A549 (cell line): ENCODE data around the gene CTDSPL. TPM values are rescaled to one million over a fixed set of nuclear protein-coding genes. Genes with fewer than 3 reads are reported as not detected.

Experiments used
- ATAC-seq, 2 experiments: fragments of 200-7000 bp in 1 of 2; fragments of >200 bp in 1 of 2; cut with Nextera tagmentation in 1 of 2; cut with Tn5 transposase in 1 of 2; 3 replicates each; pipeline versions ENCODE4 v1.8.0 to v1.9.1; 2018 to 2020; ENCODE audit warnings: mild to moderate bottlenecking in 1 of 2, moderate library complexity in 1 of 2
- CTCF ChIA-PET: fragments of 300-600 bp; sonication (Branson Sonifier 250); formaldehyde crosslinking; extraction: SDS; loops from one replicate; lab custom pipeline; 2021; ENCODE audit warnings: antibody characterized with exemption, inconsistent platforms; lab: Yijun Ruan, JAX
- POLR2A ChIA-PET: fragments of 350-600 bp; formaldehyde crosslinking; extraction: SDS; loops from one replicate; lab custom pipeline; 2021; ENCODE audit warnings: antibody characterized with exemption, inconsistent platforms; lab: Yijun Ruan, JAX
- DNase-seq, 2 experiments: peaks; one replicate each; pipeline versions ENCODE4 v3.0.0 to v3.0.0-alpha.2; 2011 to 2016; ENCODE audit warnings: low read depth in 1 of 2, low spot score in 1 of 2
- FAIRE-seq: peaks from 2 replicates; lab custom pipeline; 2011; peaks lifted over from hg19 to GRCh38; lab: Jason Lieb, UNC
- H3K27ac ChIP-seq, 2 experiments: fragments of >200 bp; sonication (Bioruptor Twin); formaldehyde crosslinking; 3 replicates each; pipeline ENCODE4 v1.5.1; 2016 to 2017
- H3K4me1 ChIP-seq: fragments of >200 bp; sonication (Bioruptor Twin); formaldehyde crosslinking; 3 replicates; pipeline ENCODE4 v1.6.1; 2016
- H3K4me2 ChIP-seq: fragments of >200 bp; sonication (Bioruptor Twin); formaldehyde crosslinking; 3 replicates; pipeline ENCODE4 v1.6.1; 2016
- H3K4me3 ChIP-seq: fragments of >200 bp; sonication (Bioruptor Twin); formaldehyde crosslinking; 3 replicates; pipeline ENCODE4 v1.5.1; 2016
- H3K9me3 ChIP-seq: fragments of >200 bp; sonication (Bioruptor Twin); formaldehyde crosslinking; 3 replicates; pipeline ENCODE4 v1.6.1; 2016
- BHLHE40 ChIP-seq: IDR thresholded peaks from 2 replicates; pipeline ENCODE4 v1.6.1; 2012; ENCODE audit warnings: low read depth, low read length, inconsistent platforms
- CHD4 ChIP-seq: fragments of 200-600 bp; sonication (generic); IDR thresholded peaks from 2 replicates; pipeline ENCODE4 v1.6.1; 2016; ENCODE audit warnings: antibody characterized with exemption, mild to moderate bottlenecking, borderline replicate concordance
- EHMT2 ChIP-seq: fragments of 200-600 bp; sonication (generic); IDR thresholded peaks from 2 replicates; pipeline ENCODE4 v1.6.1; 2016; ENCODE audit warnings: antibody characterized with exemption, low read depth, mild to moderate bottlenecking, moderate library complexity
- EP300 ChIP-seq, 2 experiments: fragments of >200 bp; sonication (Bioruptor Twin); formaldehyde crosslinking; IDR thresholded peaks; 2 replicates in 1 of 2; 3 replicates in 1 of 2; pipeline ENCODE4 v1.6.1; 2016 to 2017
- GATA3 ChIP-seq: IDR thresholded peaks from 2 replicates; pipeline ENCODE4 v1.6.1; 2012; ENCODE audit warnings: borderline replicate concordance
- HEYL ChIP-seq: fragments of 250-450 bp; sonication (Bioruptor Pico); IDR thresholded peaks from 2 replicates; pipeline ENCODE4 v1.8.0; 2021; ENCODE audit warnings: mild to moderate bottlenecking, moderate library complexity
- KDM5A ChIP-seq: fragments of 200-600 bp; sonication (generic); IDR thresholded peaks from 2 replicates; pipeline ENCODE4 v1.6.1; 2016; ENCODE audit warnings: antibody characterized with exemption, mild to moderate bottlenecking
- MYC ChIP-seq: IDR thresholded peaks from 2 replicates; pipeline ENCODE4 v1.6.1; 2012; ENCODE audit warnings: mild to moderate bottlenecking, inconsistent platforms, low read length, improper control_type of control experiment, borderline replicate concordance
- NFE2L2 ChIP-seq: fragments of 150-350 bp; conservative IDR thresholded peaks from 2 replicates; pipeline ENCODE4 v1.6.1; 2014; ENCODE audit warnings: low read length
- POLR2A ChIP-seq: IDR thresholded peaks from 2 replicates; pipeline ENCODE4 v1.6.1; 2012; ENCODE audit warnings: mild to moderate bottlenecking, low read length
- RARB ChIP-seq: fragments of 250-450 bp; sonication (Bioruptor Pico); IDR thresholded peaks from 2 replicates; pipeline ENCODE4 v1.8.0; 2021; ENCODE audit warnings: mild to moderate bottlenecking, moderate library complexity
- RNF2 ChIP-seq: fragments of 200-600 bp; sonication (generic); IDR thresholded peaks from 2 replicates; pipeline ENCODE4 v1.6.1; 2016; ENCODE audit warnings: low read depth, mild to moderate bottlenecking, antibody characterized with exemption, moderate library complexity, borderline replicate concordance
- ZFP36 ChIP-seq: fragments of 450-650 bp; IDR thresholded peaks from 2 replicates; pipeline ENCODE4 v1.6.1; 2014; ENCODE audit warnings: borderline replicate concordance; ENCODE audit not compliant: partially characterized antibody
- WGBS: methylation state at CpG from one replicate; pipeline ENCODE4 v1.1.6; 2017; ENCODE audit errors: missing lambda C conversion rate; 5-methylcytosine and 5-hydroxymethylcytosine counted together
- polyA plus RNA-seq, 4 experiments: library from polyadenylated mRNA; depleted of rRNA in 3 of 4; stranded (reverse); fragments of >200 nt; fragmentation: RNase III in 1 of 4; extraction: RNeasy Plus Mini Kit Qiagen cat#74134 plus additional on column Dnase treatment in 1 of 4; gene quantifications; 2 replicates in 3 of 4; 3 replicates in 1 of 4; pipeline ENCODE4 v1.2.3, GENCODE V29; 2011 to 2017
- TF ChIP-seq, protein P1 (sequence below): fragments of 200-600 bp; sonication (generic); IDR thresholded peaks from 2 replicates; pipeline ENCODE4 v1.6.1; 2016; ENCODE audit warnings: antibody characterized with exemption, mild to moderate bottlenecking, moderate library complexity
- TF ChIP-seq, protein P2 (sequence below): fragments of 450-650 bp; IDR thresholded peaks from 2 replicates; pipeline ENCODE4 v1.6.1; 2014; ENCODE audit warnings: antibody characterized with exemption
- TF ChIP-seq, protein P3 (sequence below): fragments of >200 bp; sonication (Bioruptor Twin); formaldehyde crosslinking; IDR thresholded peaks from 3 replicates; pipeline ENCODE4 v1.5.1; 2016
- TF ChIP-seq, protein P4 (sequence below): IDR thresholded peaks from 2 replicates; pipeline ENCODE4 v1.6.1; 2012
- TF ChIP-seq, protein P5 (sequence below): fragments of >200 bp; sonication (Bioruptor Twin); formaldehyde crosslinking; IDR thresholded peaks from 3 replicates; pipeline ENCODE4 v1.6.1; 2016
- TF ChIP-seq, protein P6 (sequence below): fragments of 250-450 bp; sonication (Bioruptor Pico); IDR thresholded peaks from 2 replicates; pipeline ENCODE4 v1.5.0; 2020; ENCODE audit warnings: low read depth, mild to moderate bottlenecking, moderate library complexity
- TF ChIP-seq, protein P7 (sequence below): fragments of 250-450 bp; sonication (Bioruptor Pico); IDR thresholded peaks from 2 replicates; pipeline ENCODE4 v1.5.0; 2021; ENCODE audit warnings: mild to moderate bottlenecking, moderate library complexity, borderline replicate concordance

CTDSPL gene
- polyA plus RNA-seq, 2 of the 4 experiments (the other 2 are of a cell fraction), result 9.9 to 35.1 TPM

DNA sequence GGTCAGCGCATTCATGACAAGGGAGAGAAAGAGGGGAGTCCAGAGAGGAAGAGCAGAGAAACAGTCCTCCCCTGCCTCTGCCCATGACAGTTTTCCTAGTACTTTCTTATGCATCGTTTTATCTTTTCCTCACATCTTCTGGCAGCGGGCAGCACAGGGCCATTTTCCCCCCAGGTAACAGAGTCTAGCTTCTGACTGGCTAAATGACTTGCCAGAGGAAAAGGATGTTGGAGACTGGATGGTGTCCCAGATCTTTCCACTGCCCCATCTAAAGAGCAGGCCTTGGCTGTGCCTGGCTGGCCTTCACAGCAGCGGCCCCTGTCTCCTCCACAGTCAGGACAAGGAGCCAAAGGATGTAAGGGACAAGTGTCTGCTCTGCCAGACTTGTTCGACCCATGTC, 59.3 kb downstream of the CTDSPL start:
- CTCF ChIA-PET, result interaction anchor here (1.4 kb wide), 1 partner anchor 46 kb away, joined by 7 read pairs; no protein-coding TSS in a partner anchor
- TF ChIP-seq BHLHE40, result no peak
- TF ChIP-seq, protein P1, sequence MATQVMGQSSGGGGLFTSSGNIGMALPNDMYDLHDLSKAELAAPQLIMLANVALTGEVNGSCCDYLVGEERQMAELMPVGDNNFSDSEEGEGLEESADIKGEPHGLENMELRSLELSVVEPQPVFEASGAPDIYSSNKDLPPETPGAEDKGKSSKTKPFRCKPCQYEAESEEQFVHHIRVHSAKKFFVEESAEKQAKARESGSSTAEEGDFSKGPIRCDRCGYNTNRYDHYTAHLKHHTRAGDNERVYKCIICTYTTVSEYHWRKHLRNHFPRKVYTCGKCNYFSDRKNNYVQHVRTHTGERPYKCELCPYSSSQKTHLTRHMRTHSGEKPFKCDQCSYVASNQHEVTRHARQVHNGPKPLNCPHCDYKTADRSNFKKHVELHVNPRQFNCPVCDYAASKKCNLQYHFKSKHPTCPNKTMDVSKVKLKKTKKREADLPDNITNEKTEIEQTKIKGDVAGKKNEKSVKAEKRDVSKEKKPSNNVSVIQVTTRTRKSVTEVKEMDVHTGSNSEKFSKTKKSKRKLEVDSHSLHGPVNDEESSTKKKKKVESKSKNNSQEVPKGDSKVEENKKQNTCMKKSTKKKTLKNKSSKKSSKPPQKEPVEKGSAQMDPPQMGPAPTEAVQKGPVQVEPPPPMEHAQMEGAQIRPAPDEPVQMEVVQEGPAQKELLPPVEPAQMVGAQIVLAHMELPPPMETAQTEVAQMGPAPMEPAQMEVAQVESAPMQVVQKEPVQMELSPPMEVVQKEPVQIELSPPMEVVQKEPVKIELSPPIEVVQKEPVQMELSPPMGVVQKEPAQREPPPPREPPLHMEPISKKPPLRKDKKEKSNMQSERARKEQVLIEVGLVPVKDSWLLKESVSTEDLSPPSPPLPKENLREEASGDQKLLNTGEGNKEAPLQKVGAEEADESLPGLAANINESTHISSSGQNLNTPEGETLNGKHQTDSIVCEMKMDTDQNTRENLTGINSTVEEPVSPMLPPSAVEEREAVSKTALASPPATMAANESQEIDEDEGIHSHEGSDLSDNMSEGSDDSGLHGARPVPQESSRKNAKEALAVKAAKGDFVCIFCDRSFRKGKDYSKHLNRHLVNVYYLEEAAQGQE, result no peak
- TF ChIP-seq, protein P2, sequence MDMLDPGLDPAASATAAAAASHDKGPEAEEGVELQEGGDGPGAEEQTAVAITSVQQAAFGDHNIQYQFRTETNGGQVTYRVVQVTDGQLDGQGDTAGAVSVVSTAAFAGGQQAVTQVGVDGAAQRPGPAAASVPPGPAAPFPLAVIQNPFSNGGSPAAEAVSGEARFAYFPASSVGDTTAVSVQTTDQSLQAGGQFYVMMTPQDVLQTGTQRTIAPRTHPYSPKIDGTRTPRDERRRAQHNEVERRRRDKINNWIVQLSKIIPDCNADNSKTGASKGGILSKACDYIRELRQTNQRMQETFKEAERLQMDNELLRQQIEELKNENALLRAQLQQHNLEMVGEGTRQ, result no peak
- no peak for TF ChIP-seq GATA3
- no peak for TF ChIP-seq ZFP36
- TF ChIP-seq, protein P3, sequence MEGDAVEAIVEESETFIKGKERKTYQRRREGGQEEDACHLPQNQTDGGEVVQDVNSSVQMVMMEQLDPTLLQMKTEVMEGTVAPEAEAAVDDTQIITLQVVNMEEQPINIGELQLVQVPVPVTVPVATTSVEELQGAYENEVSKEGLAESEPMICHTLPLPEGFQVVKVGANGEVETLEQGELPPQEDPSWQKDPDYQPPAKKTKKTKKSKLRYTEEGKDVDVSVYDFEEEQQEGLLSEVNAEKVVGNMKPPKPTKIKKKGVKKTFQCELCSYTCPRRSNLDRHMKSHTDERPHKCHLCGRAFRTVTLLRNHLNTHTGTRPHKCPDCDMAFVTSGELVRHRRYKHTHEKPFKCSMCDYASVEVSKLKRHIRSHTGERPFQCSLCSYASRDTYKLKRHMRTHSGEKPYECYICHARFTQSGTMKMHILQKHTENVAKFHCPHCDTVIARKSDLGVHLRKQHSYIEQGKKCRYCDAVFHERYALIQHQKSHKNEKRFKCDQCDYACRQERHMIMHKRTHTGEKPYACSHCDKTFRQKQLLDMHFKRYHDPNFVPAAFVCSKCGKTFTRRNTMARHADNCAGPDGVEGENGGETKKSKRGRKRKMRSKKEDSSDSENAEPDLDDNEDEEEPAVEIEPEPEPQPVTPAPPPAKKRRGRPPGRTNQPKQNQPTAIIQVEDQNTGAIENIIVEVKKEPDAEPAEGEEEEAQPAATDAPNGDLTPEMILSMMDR, result no peak
- TF ChIP-seq CHD4, result no peak
- TF ChIP-seq POLR2A, result no peak
- TF ChIP-seq EHMT2, result no peak
- TF ChIP-seq, protein P4, sequence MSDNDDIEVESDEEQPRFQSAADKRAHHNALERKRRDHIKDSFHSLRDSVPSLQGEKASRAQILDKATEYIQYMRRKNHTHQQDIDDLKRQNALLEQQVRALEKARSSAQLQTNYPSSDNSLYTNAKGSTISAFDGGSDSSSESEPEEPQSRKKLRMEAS, result no peak
- TF ChIP-seq RARB (CRISPR knock-in tag), result no peak
- TF ChIP-seq RNF2, result no peak
- TF ChIP-seq, protein P5, sequence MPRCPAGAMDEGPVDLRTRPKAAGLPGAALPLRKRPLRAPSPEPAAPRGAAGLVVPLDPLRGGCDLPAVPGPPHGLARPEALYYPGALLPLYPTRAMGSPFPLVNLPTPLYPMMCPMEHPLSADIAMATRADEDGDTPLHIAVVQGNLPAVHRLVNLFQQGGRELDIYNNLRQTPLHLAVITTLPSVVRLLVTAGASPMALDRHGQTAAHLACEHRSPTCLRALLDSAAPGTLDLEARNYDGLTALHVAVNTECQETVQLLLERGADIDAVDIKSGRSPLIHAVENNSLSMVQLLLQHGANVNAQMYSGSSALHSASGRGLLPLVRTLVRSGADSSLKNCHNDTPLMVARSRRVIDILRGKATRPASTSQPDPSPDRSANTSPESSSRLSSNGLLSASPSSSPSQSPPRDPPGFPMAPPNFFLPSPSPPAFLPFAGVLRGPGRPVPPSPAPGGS, result no peak
- no peak for TF ChIP-seq KDM5A
- no peak for TF ChIP-seq NFE2L2
- TF ChIP-seq, protein P6, sequence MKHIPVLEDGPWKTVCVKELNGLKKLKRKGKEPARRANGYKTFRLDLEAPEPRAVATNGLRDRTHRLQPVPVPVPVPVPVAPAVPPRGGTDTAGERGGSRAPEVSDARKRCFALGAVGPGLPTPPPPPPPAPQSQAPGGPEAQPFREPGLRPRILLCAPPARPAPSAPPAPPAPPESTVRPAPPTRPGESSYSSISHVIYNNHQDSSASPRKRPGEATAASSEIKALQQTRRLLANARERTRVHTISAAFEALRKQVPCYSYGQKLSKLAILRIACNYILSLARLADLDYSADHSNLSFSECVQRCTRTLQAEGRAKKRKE (CRISPR knock-in tag), result no peak
- TF ChIP-seq, protein P7, sequence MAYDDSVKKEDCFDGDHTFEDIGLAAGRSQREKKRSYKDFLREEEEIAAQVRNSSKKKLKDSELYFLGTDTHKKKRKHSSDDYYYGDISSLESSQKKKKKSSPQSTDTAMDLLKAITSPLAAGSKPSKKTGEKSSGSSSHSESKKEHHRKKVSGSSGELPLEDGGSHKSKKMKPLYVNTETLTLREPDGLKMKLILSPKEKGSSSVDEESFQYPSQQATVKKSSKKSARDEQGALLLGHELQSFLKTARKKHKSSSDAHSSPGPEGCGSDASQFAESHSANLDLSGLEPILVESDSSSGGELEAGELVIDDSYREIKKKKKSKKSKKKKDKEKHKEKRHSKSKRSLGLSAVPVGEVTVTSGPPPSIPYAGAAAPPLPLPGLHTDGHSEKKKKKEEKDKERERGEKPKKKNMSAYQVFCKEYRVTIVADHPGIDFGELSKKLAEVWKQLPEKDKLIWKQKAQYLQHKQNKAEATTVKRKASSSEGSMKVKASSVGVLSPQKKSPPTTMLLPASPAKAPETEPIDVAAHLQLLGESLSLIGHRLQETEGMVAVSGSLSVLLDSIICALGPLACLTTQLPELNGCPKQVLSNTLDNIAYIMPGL (CRISPR knock-in tag), result no peak
- TF ChIP-seq MYC, result no peak
- no peak for TF ChIP-seq EP300 (IDR thresholded peaks at IDR 0.05)
- no peak for TF ChIP-seq HEYL (CRISPR knock-in tag)

More for the DNA sequence above, 59.3 kb downstream of the CTDSPL start:
- no peak for ATAC-seq
- no peaks in the 10 kb centered on the region for H3K9me3 ChIP-seq
- no peak for DNase-seq
- no peak overlapping the region for H3K4me2 ChIP-seq
- H3K4me3 ChIP-seq, result no peak overlapping the region
- 90% methylated on average over 5 of the region's 5 CpGs for WGBS
- no peaks in the 10 kb centered on the region for H3K4me1 ChIP-seq
- FAIRE-seq, result no peak
- H3K27ac ChIP-seq, result no peak overlapping the region
- POLR2A ChIA-PET, result no interaction called here
